ENCODE measurements around the gene CHST4.
"Not testable (repeated sequence)": the region's sequence is repeated elsewhere in the genome, so short reads cannot be mapped to it uniquely, and the experiment has no call there.

Gene CHST4

GRCh38 chr16:71524566-71525553 is 1.4 kb upstream of the CHST4 start:
- no peak for DNase-seq

GRCh38 chr16:71528257-71528656 is 2.0 kb downstream of the CHST4 start:
- no peak for DNase-seq

- no peak for DNase-seq
These were observed 2.6 kb downstream of the CHST4 start for GRCh38 chr16:71528863-71529262.

- DNase-seq = no peak
These were observed 6.1 kb downstream of the CHST4 start for GRCh38 chr16:71532366-71532765.

GRCh38 chr16:71536752-71537499 is 10.7 kb downstream of the CHST4 start:
- no peak for DNase-seq

GRCh38 chr16:71537643-71538042 is 11.4 kb downstream of the CHST4 start:
- peak; percentile 13 for DNase-seq

GRCh38 chr16:71542377-71542776 is 16.2 kb downstream of the CHST4 start:
- no peak for DNase-seq

- DNase-seq = no peak
These were observed 20.9 kb downstream of the CHST4 start for GRCh38 chr16:71547168-71547567.

- DNase-seq = no peak
These were observed 26.7 kb downstream of the CHST4 start for GRCh38 chr16:71552698-71553503.

- DNase-seq = no peak
These were observed 29.1 kb downstream of the CHST4 start for GRCh38 chr16:71555230-71555891.

- DNase-seq = no peak
These were observed 31.1 kb downstream of the CHST4 start for GRCh38 chr16:71557299-71557698.

GRCh38 chr16:71557954-71558582 is 31.8 kb downstream of the CHST4 start:
- DNase-seq = no peak

- no peak for DNase-seq
These were observed 33.6 kb downstream of the CHST4 start for GRCh38 chr16:71559855-71560254.

GRCh38 chr16:71561886-71562285 is 35.7 kb downstream of the CHST4 start:
- not testable (repeated sequence) for DNase-seq

- DNase-seq = no peak
These were observed 36.3 kb downstream of the CHST4 start for GRCh38 chr16:71562552-71562951.

- no peak for DNase-seq
These were observed 38.2 kb downstream of the CHST4 start for GRCh38 chr16:71564335-71564967.

- DNase-seq = no peak
These were observed 39.8 kb downstream of the CHST4 start for GRCh38 chr16:71565812-71566700.

- no peak for DNase-seq
These were observed 41.7 kb downstream of the CHST4 start for GRCh38 chr16:71567931-71568330.

GRCh38 chr16:71568551-71568950 is 42.3 kb downstream of the CHST4 start:
- DNase-seq = no peak

- no peak for DNase-seq
These were observed 43.4 kb downstream of the CHST4 start for GRCh38 chr16:71569621-71570020.
